Measurements from ENCODE around the gene RNF224. TPM values are rescaled to one million over a fixed set of nuclear protein-coding genes. Genes with fewer than 3 reads are reported as not detected.

Gene RNF224
- polyA plus RNA-seq, 1 experiment = not detected

DNA sequence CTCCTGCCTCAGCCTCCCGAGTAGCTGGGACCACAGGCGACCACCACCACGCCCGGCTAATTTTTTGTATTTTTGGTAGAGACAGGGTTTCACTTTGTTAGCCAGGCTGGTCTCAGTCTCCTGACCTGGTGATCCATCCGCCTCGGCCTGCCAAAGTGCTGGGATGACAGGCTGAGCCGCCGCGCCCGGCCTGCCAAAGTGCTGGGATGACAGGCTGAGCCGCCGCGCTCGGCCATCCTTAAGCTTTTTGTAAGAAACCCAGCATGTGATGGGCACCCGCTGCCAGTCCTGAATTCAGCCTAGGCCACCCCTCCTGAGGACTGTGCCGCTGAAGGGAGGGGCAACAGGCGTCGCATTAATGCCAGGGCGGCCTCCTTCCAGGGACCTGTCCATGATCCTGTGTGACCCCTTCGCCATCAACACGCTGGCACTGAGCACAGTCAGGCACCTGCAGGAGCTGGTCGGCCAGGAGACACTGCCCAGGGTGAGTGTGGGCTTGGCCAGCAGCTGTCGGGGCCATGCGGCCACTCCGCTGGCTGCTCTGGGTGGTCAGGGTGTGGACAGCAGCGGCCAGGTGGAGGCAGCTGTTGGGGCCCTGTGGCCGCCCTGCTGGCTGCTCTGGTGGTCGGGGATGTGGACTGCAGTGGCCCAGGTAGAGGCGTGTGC, 38.3 kb downstream of the RNF224 start:
- ChIA-PET CTCF (interaction anchor here (0.6 to 3.1 kb wide), 2 partner anchors 29 to 140 kb away, joined by 3 to 9 read pairs; no protein-coding TSS in a partner anchor), POLR2A (no interaction called here)
- H3K27me3 ChIP-seq (ENCODE audit: control insufficient read depth, insufficient read depth, low read length) = no peaks in the 10 kb centered on the region
- DNase-seq (ENCODE audit: low read depth) = no peak
- peaks cover 24% of the 10 kb centered on the region for H3K36me3 ChIP-seq (ENCODE audit: control insufficient read depth, insufficient read depth, low read length)
- TF ChIP-seq, protein P1, sequence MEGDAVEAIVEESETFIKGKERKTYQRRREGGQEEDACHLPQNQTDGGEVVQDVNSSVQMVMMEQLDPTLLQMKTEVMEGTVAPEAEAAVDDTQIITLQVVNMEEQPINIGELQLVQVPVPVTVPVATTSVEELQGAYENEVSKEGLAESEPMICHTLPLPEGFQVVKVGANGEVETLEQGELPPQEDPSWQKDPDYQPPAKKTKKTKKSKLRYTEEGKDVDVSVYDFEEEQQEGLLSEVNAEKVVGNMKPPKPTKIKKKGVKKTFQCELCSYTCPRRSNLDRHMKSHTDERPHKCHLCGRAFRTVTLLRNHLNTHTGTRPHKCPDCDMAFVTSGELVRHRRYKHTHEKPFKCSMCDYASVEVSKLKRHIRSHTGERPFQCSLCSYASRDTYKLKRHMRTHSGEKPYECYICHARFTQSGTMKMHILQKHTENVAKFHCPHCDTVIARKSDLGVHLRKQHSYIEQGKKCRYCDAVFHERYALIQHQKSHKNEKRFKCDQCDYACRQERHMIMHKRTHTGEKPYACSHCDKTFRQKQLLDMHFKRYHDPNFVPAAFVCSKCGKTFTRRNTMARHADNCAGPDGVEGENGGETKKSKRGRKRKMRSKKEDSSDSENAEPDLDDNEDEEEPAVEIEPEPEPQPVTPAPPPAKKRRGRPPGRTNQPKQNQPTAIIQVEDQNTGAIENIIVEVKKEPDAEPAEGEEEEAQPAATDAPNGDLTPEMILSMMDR (IDR thresholded peaks at IDR 0.05; ENCODE audit: insufficient read depth, low read depth, low read length) = no peak
- H3K4me3 ChIP-seq (ENCODE audit: low read depth, low read length) = no peak overlapping the region

DNA sequence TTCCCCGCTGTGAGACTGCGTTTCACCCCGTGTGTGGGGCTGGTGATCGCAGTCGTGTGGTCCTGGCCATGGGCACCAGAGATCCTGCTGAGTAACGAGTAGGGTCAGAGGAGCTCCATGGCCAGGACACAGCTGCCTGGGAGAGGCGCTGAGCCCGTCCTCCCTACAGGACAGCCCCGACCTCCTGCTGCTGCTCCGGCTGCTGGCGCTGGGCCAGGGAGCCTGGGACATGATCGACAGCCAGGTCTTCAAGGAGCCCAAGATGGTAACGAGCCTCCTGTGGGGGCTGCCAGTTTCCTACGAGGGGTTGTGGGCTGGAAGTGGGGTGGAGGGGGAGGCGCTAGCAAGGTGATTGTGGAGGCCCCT, 38.8 kb downstream of the RNF224 start:
- ChIA-PET POLR2A (no interaction called here), CTCF (interaction anchor here (3.1 kb wide), 1 partner anchor 29 kb away, joined by 9 read pairs; no protein-coding TSS in a partner anchor)
- no peak for DNase-seq (ENCODE audit: low read depth)
- peaks cover 28% of the 10 kb centered on the region for H3K36me3 ChIP-seq (ENCODE audit: control insufficient read depth, insufficient read depth, low read length)
- TF ChIP-seq, protein P1 (IDR thresholded peaks at IDR 0.05; ENCODE audit: insufficient read depth, low read depth, low read length) = no peak
- no peak overlapping the region for H3K4me3 ChIP-seq (ENCODE audit: low read depth, low read length)
- H3K27me3 ChIP-seq (ENCODE audit: control insufficient read depth, insufficient read depth, low read length) = no peaks in the 10 kb centered on the region

DNA sequence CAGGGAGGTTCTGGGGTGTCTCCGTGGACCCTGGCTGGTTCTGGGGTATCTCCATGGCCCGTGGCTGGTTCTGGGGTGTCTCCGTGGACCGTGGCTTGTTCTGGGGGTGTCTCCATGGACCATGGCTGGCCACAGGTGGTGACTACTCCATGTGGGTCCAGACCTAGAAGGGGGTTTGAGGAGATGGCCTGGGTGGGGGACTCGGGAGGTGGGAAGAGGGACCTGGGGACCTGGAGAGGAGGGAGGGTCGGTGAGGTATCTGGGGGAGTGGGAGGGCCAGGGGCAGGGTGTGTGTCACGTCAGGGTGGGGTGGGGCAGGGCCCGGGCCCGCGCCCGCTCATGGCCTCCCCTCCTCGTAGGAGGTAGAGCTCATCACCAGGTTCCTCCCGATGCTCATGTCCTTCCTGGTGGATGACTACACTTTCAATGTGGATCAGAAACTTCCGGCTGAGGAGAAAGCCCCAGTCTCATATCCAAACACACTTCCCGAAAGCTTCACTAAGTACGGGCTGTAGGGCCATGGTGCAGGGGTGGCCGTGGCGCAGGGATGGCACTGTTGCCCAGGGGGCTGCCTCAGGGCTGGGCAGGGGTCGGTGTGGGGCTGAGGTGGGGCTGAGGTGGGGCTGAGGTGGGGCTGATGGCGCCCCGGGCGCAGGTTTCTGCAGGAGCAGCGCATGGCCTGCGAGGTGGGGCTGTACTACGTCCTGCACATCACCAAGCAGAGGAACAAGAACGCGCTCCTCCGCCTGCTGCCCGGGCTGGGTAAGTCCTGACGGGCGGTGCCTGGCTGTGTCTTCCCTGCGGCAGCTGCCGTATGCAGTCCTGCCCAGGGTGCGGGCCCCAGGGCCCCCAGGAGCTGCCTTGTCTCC, 39.5 kb downstream of the RNF224 start:
- TF ChIP-seq, protein P1 (IDR thresholded peaks at IDR 0.05; ENCODE audit: insufficient read depth, low read depth, low read length) = no peak
- CTCF ChIA-PET = interaction anchor here (1.0 to 3.1 kb wide), 2 partner anchors 30 to 42 kb away, joined by 3 to 9 read pairs; partner anchors contain the start of gene CYSRT1

DNA sequence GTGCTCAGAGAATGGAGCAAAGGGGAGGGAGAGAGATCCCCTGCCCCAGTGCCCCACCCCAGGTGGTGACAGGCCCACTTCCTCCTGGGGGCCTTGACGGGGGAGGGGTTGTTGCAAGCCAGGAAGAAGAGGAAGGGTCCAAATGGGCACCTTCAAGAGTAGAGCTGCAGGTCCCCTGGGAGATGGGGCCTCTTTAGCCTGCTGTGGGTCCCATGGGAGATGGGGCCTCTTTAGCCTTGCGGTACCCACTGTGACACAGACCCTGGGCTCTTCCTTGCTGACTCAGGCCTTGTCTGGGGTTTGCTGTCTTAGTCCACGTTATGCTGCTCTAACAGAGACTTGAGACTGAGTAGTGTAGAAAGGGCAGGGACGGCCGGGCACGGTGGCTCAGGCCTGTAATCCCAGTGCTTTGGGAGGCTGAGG, 40.6 kb downstream of the RNF224 start:
- ChIA-PET POLR2A (no interaction called here), CTCF (interaction anchor here (1.0 kb wide), 2 partner anchors 9 to 43 kb away, joined by 3 to 5 read pairs; partner anchors contain the start of gene CYSRT1)
- DNase-seq (ENCODE audit: low read depth) = no peak
- no peak overlapping the region for H3K4me3 ChIP-seq (ENCODE audit: low read depth, low read length)
- peaks cover 32% of the 10 kb centered on the region for H3K36me3 ChIP-seq (ENCODE audit: control insufficient read depth, insufficient read depth, low read length)
- H3K27me3 ChIP-seq (ENCODE audit: control insufficient read depth, insufficient read depth, low read length) = no peaks in the 10 kb centered on the region
- TF ChIP-seq, protein P1 (IDR thresholded peaks at IDR 0.05; ENCODE audit: insufficient read depth, low read depth, low read length) = no peak

More for the DNA sequence above, 39.5 kb downstream of the RNF224 start:
- POLR2A ChIA-PET = no interaction called here
- no peaks in the 10 kb centered on the region for H3K27me3 ChIP-seq (ENCODE audit: control insufficient read depth, insufficient read depth, low read length)
- DNase-seq (ENCODE audit: low read depth) = no peak
- no peak overlapping the region for H3K4me3 ChIP-seq (ENCODE audit: low read depth, low read length)
- H3K36me3 ChIP-seq (ENCODE audit: control insufficient read depth, insufficient read depth, low read length) = peaks cover 28% of the 10 kb centered on the region

Data from BJ (cell line).